Heart right ventricle (tissue), 16 donors: ENCODE results near the gene CTBP2. TPM values are rescaled to one million over a fixed set of nuclear protein-coding genes. Genes with fewer than 3 reads are reported as not detected.

Experiments used
- ATAC-seq, 8 donors: fragments of 200-7000 bp; cut with Tn5 transposase; one replicate each; pipeline ENCODE4 v1.9.1; 2020; ENCODE audit warnings: mild to moderate bottlenecking in 8 of 8, moderate library complexity in 8 of 8, moderate number of reproducible peaks in 1 of 8
- DNase-seq, 2 donors: peaks; one replicate each; pipeline ENCODE4 v3.0.0-alpha.2; 2020
- H3K27ac ChIP-seq, 10 donors: fragments of 200-600 bp; sonication (generic) in 2 of 10; one replicate each; pipeline versions ENCODE4 v1.5.0 to v1.8.0; 2020 to 2022; ENCODE audit warnings: mild to moderate bottlenecking in 3 of 10
- H3K27me3 ChIP-seq, 7 donors: fragments of 200-600 bp; one replicate each; pipeline ENCODE4 v1.8.0; 2021 to 2022; ENCODE audit warnings: mild to moderate bottlenecking in 2 of 7
- H3K36me3 ChIP-seq, 9 donors: fragments of 200-600 bp; sonication (generic) in 1 of 9; one replicate each; pipeline versions ENCODE4 v1.5.0 to v1.8.0; 2020 to 2022; ENCODE audit warnings: mild to moderate bottlenecking in 2 of 9
- H3K4me1 ChIP-seq, 9 donors: fragments of 200-600 bp; sonication (generic) in 1 of 9; one replicate each; pipeline versions ENCODE4 v1.5.0 to v1.8.0; 2020 to 2022; ENCODE audit warnings: mild to moderate bottlenecking in 4 of 9
- H3K4me3 ChIP-seq, 10 donors: fragments of 200-600 bp; sonication (generic) in 2 of 10; one replicate each; pipeline versions ENCODE4 v1.5.0 to v1.8.0; 2020 to 2022; ENCODE audit warnings: mild to moderate bottlenecking in 7 of 10, moderate library complexity in 2 of 10
- H3K9me3 ChIP-seq, 11 donors: fragments of 200-600 bp in 10 of 11; sonication (generic) in 2 of 11; one replicate each; pipeline versions ENCODE4 v1.5.0 to v1.8.0; 2013 to 2022; ENCODE audit warnings: mild to moderate bottlenecking in 2 of 11, control low read depth in 1 of 11, moderate library complexity in 1 of 11
- CTCF ChIP-seq, 9 donors: fragments of 200-600 bp; sonication (generic) in 2 of 9; IDR thresholded peaks; one replicate each; pipeline versions ENCODE4 v1.5.0 to v1.8.0; 2021 to 2022; ENCODE audit warnings: antibody characterized with exemption in 9 of 9, mild to moderate bottlenecking in 5 of 9, moderate library complexity in 1 of 9
- WGBS, 2 donors: extraction: QIAGEN DNeasy Blood & Tissue Kit; methylation state at CpG; one replicate each; pipeline ENCODE4 v1.1.7; 2013; ENCODE audit warnings: inconsistent platforms in 1 of 2; 5-methylcytosine and 5-hydroxymethylcytosine counted together
- intact Hi-C, 10 donors: fragments of 100-400 bp; cut with DNase I; formaldehyde crosslinking; loops; one replicate each; pipeline versions ENCODE4 v1.11.1 to v1.14.2; 2022
- polyA plus RNA-seq, 2 donors: library from polyadenylated mRNA; stranded (reverse); fragments of 200-250 nt; gene quantifications; one replicate each; pipeline ENCODE4 v1.2.3, GENCODE V29; 2013
- total RNA-seq, 10 donors: library from RNA; stranded (reverse); fragmentation: NEBNext Ultra II Directional in 3 of 10; extraction: Animal tissue kit (Norgen Biotek cat#: 25700) in 3 of 10; gene quantifications; one replicate each; pipeline versions ENCODE4 v1.2.1 to v1.2.4, GENCODE V29; 2021 to 2023
- donor health status: Arrhythmogenic right ventricular cardiomyopathy.
- donor health status: ischemic (EF 13 %, LVEDD 7.1; RV severe dilation, severe dysfunction).
- donor health status: healthy with polysubstance abuse.
- donor health status: DM: no; HTN: yes; CAD: no.
- donor health status: DM: no; HTN: no; CAD: no.
- donor health status: ischemic (EF 25% LVEDD 6.9; RV normal size, moderate dysfunction).
- donor health status: ischemic (EF 25% LVEDD 5.7; RV mildly dilated, moderate dysfunction).
- donor health status: healthy.
- donor health status: DM: yes; HTN: yes; CAD: no.
- donor health status: Ischemic cardiomyopathy.
- donor health status: ischemic (EF 35%, LVEDD 5.7; RV mildly dilated, moderate dysfunction).
- donor health status: nonischemic (EF 11% LVEDD 7.7; RV severe dilation, severe dysfunction).
- donor health status: DM: yes; HTN: yes; CAD: no.
- donor health status: PGD.
- donor health status: ischemic (EF 29% LVEDD 5.4; RV normal size, mild dysfunction).
- donor health status: nonischemic (EF 23%, LVEDD 6.1; RV moderate dilation, normal function).

The CTBP2 gene
- total and polyA plus RNA-seq, 12 donors = 14.7 to 36.2 (median 26.0) TPM

- peaks cover 0 to 8% (median 0%) of the 10 kb centered on the region in 11 donors for H3K9me3 ChIP-seq
- H3K4me1 ChIP-seq = peaks cover 19 to 64% (median 46%) of the 10 kb centered on the region in 9 donors
- ATAC-seq (no peak), DNase-seq (no peak)
- H3K27me3 ChIP-seq = no peaks in the 10 kb centered on the region
- peaks cover 0 to 29% (median 10%) of the 10 kb centered on the region in 9 donors for H3K36me3 ChIP-seq
- TF ChIP-seq CTCF (IDR thresholded peaks at IDR 0.05) = no peak
- no peak overlapping the region for H3K4me3 ChIP-seq
- intact Hi-C loops = no loop called here
- H3K27ac ChIP-seq = no peak overlapping the region
- 94 to 95% methylated on average over 2 of the region's 2 CpGs for WGBS, 2 donors
These were observed 47.5 kb downstream of the CTBP2 start for GRCh38 chr10:125112697-125113494.

- intact Hi-C loops = no loop called here
- Histone ChIP-seq H3K36me3 (peaks cover 0 to 45% (median 10%) of the 10 kb centered on the region in 9 donors), H3K27ac (no peak overlapping the region), H3K4me3 (no peak overlapping the region), H3K27me3 (no peaks in the 10 kb centered on the region), H3K9me3 (peaks cover 0 to 9% (median 0%) of the 10 kb centered on the region in 11 donors), H3K4me1 (peaks cover 10 to 58% (median 30%) of the 10 kb centered on the region in 9 donors)
- DNase-seq (no peak), ATAC-seq (no peak)
- TF ChIP-seq CTCF (IDR thresholded peaks at IDR 0.05) = no peak
- WGBS, 2 donors = 72 to 75% methylated on average over 5 of the region's 5 CpGs
These were observed 49.1 kb downstream of the CTBP2 start for GRCh38 chr10:125111118-125111727.

GRCh38 chr10:125107965-125108580, 52.3 kb downstream of the CTBP2 start:
- ATAC-seq (no peak), DNase-seq (no peak)
- Histone ChIP-seq H3K27ac (no peak overlapping the region), H3K36me3 (peaks cover 0 to 48% (median 10%) of the 10 kb centered on the region in 9 donors), H3K9me3 (peaks cover 0 to 9% (median 0%) of the 10 kb centered on the region in 11 donors), H3K4me3 (no peak overlapping the region), H3K27me3 (no peaks in the 10 kb centered on the region), H3K4me1 (peaks cover 6 to 54% (median 15%) of the 10 kb centered on the region in 9 donors)
- TF ChIP-seq CTCF (IDR thresholded peaks at IDR 0.05) = no peak
- WGBS, 2 donors = 78 to 81% methylated on average over 10 of the region's 10 CpGs
- intact Hi-C loops = no loop called here

- peaks cover 0 to 50% (median 10%) of the 10 kb centered on the region in 9 donors for H3K36me3 ChIP-seq
- TF ChIP-seq CTCF (IDR thresholded peaks at IDR 0.05) = no peak
- no peak overlapping the region for H3K4me3 ChIP-seq
- no peak overlapping the region for H3K27ac ChIP-seq
- intact Hi-C loops = no loop called here
- peaks cover 6 to 54% (median 20%) of the 10 kb centered on the region in 9 donors for H3K4me1 ChIP-seq
- WGBS, 2 donors = 88 to 91% methylated on average over 10 of the region's 10 CpGs
- DNase-seq (no peak), ATAC-seq (no peak)
- H3K27me3 ChIP-seq = no peaks in the 10 kb centered on the region
- peaks cover 0 to 9% (median 0%) of the 10 kb centered on the region in 11 donors for H3K9me3 ChIP-seq
These were observed 53.0 kb downstream of the CTBP2 start for GRCh38 chr10:125107166-125107949.
